Mesenchymal stem cell (in vitro differentiated cells and primary cell): ENCODE results near the gene CAMK2A.

Experiments used
- DNase-seq: peaks from one replicate; pipeline ENCODE4 v3.0.0-alpha.2; 2013
- H2AFZ ChIP-seq: one replicate; pipeline ENCODE4 v1.6.1; 2013; ENCODE audit warnings: low read depth, mild to moderate bottlenecking, control low read depth, inconsistent platforms, low read length, moderate library complexity
- H2AK5ac ChIP-seq: 2 replicates; pipeline ENCODE4 v1.6.1; 2013; ENCODE audit warnings: low read length, moderate library complexity, mild to moderate bottlenecking, inconsistent platforms; ENCODE audit not compliant: severe bottlenecking
- H2BK120ac ChIP-seq: one replicate; pipeline ENCODE4 v1.6.1; 2013; ENCODE audit warnings: low read depth, mild to moderate bottlenecking, inconsistent platforms, low read length, moderate library complexity
- H2BK12ac ChIP-seq, 2 experiments: one replicate each; pipeline ENCODE4 v1.6.1; 2013; ENCODE audit warnings: inconsistent platforms in 2 of 2, low read length in 2 of 2, mild to moderate bottlenecking in 2 of 2, moderate library complexity in 2 of 2, control low read depth in 1 of 2
- H2BK15ac ChIP-seq: one replicate; pipeline ENCODE4 v1.6.1; 2013; ENCODE audit warnings: mild to moderate bottlenecking, low read depth, inconsistent platforms; ENCODE audit not compliant: poor library complexity, severe bottlenecking
- H2BK5ac ChIP-seq: 2 replicates; pipeline ENCODE4 v1.6.1; 2013; ENCODE audit warnings: low read depth, mild to moderate bottlenecking, low read length, control low read depth, inconsistent platforms; ENCODE audit not compliant: poor library complexity, severe bottlenecking
- H3K14ac ChIP-seq, 2 experiments: one replicate each; pipeline ENCODE4 v1.6.1; 2013; ENCODE audit warnings: inconsistent platforms in 2 of 2, low read length in 2 of 2, control low read depth in 1 of 2, mild to moderate bottlenecking in 1 of 2, moderate library complexity in 1 of 2
- H3K18ac ChIP-seq, 2 experiments: one replicate each; pipeline ENCODE4 v1.6.1; 2013; ENCODE audit warnings: inconsistent platforms in 2 of 2, low read length in 2 of 2, control low read depth in 1 of 2, low read depth in 1 of 2, mild to moderate bottlenecking in 1 of 2
- H3K23ac ChIP-seq, 2 experiments: one replicate each; pipeline ENCODE4 v1.6.1; 2013; ENCODE audit warnings: inconsistent platforms in 2 of 2, low read length in 2 of 2, mild to moderate bottlenecking in 2 of 2, moderate library complexity in 2 of 2, control low read depth in 1 of 2
- H3K27ac ChIP-seq: 2 replicates; pipeline ENCODE4 v1.5.1; 2013; ENCODE audit warnings: mild to moderate bottlenecking, moderate library complexity, low read length, control low read depth, inconsistent platforms; ENCODE audit not compliant: poor library complexity, severe bottlenecking
- H3K27me3 ChIP-seq, 2 experiments: 2 replicates each; pipeline versions ENCODE4 v1.6.1 to v1.7.0; 2013; ENCODE audit warnings: low read length in 2 of 2, mild to moderate bottlenecking in 2 of 2, moderate library complexity in 2 of 2, control low read depth in 1 of 2, inconsistent platforms in 1 of 2; ENCODE audit not compliant: control insufficient read depth in 1 of 2, insufficient read depth in 1 of 2
- H3K36me3 ChIP-seq, 2 experiments: 2 replicates each; pipeline versions ENCODE4 v1.6.1 to v1.7.0; 2013; ENCODE audit warnings: low read length in 2 of 2, control low read depth in 1 of 2, inconsistent platforms in 1 of 2, low read depth in 1 of 2, mild to moderate bottlenecking in 1 of 2; ENCODE audit not compliant: insufficient read depth in 2 of 2, control insufficient read depth in 1 of 2
- H3K4ac ChIP-seq, 2 experiments: one replicate each; pipeline ENCODE4 v1.6.1; 2013; ENCODE audit warnings: inconsistent platforms in 2 of 2, low read length in 2 of 2, mild to moderate bottlenecking in 2 of 2, moderate library complexity in 2 of 2, control low read depth in 1 of 2, low read depth in 1 of 2
- H3K4me1 ChIP-seq: 2 replicates; pipeline ENCODE4 v1.6.1; 2013; ENCODE audit warnings: low read depth, low read length, control low read depth; ENCODE audit not compliant: control insufficient read depth, insufficient read depth
- H3K4me2 ChIP-seq: 2 replicates; pipeline ENCODE4 v1.6.1; 2013; ENCODE audit warnings: low read length, mild to moderate bottlenecking, inconsistent platforms; ENCODE audit not compliant: poor library complexity, severe bottlenecking
- H3K4me3 ChIP-seq, 2 experiments: 2 replicates each; pipeline versions ENCODE4 v1.5.1 to v1.7.0; 2013; ENCODE audit warnings: low read length in 2 of 2, mild to moderate bottlenecking in 2 of 2, control low read depth in 1 of 2, low read depth in 1 of 2; ENCODE audit not compliant: insufficient read depth in 1 of 2
- H3K79me1 ChIP-seq: replicated peaks from 2 replicates; pipeline ENCODE4 v1.6.1; 2013; ENCODE audit warnings: mild to moderate bottlenecking, control low read depth, low read length, inconsistent platforms; ENCODE audit not compliant: poor library complexity, severe bottlenecking
- H3K9ac ChIP-seq: 2 replicates; pipeline ENCODE4 v1.7.0; 2013; ENCODE audit warnings: mild to moderate bottlenecking, low read length, moderate library complexity
- H3K9me3 ChIP-seq: 2 replicates; pipeline ENCODE4 v1.7.0; 2013; ENCODE audit warnings: mild to moderate bottlenecking, low read length; ENCODE audit not compliant: control insufficient read depth
- H4K8ac ChIP-seq: one replicate; pipeline ENCODE4 v1.6.1; 2013; ENCODE audit warnings: inconsistent platforms, mild to moderate bottlenecking, low read length, moderate library complexity
- H4K91ac ChIP-seq: one replicate; pipeline ENCODE4 v1.6.1; 2013; ENCODE audit warnings: mild to moderate bottlenecking, low read length, inconsistent platforms
- WGBS: methylation state at CpG from one replicate; pipeline ENCODE4 v1.1.7; 2013; ENCODE audit warnings: mixed read lengths; 5-methylcytosine and 5-hydroxymethylcytosine counted together

The CAMK2A gene

DNA sequence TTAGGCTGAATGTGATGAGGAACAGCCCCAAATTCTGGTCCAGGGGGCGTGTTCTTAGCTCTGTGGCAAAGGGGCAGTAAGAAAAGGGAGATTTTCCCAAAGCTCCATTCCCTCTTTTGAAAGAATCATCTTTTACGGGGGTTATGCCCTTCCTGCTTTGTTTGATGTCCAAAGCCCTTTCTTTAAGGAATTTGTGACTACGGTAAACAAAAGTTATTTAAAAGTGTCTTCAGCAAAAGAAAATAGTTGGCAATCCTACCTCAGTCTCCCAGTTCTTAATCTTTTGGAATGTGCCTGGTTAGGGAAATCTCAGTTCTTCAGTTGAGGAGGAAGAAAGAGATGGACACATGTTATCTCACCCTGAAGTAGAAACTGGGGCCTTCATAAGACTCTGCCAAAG, 37.6 kb upstream of the CAMK2A start:
- no peaks in the 10 kb centered on the region for H3K79me1 ChIP-seq
- H3K36me3 ChIP-seq = no peaks in the 10 kb centered on the region
- H2BK5ac ChIP-seq = no peak overlapping the region
- H4K8ac ChIP-seq = peak overlapping the region; percentile 13
- no peak overlapping the region for H2BK15ac ChIP-seq
- no peak overlapping the region for H2AFZ ChIP-seq
- no peak overlapping the region for H3K27ac ChIP-seq
- no peak overlapping the region for H3K9ac ChIP-seq
- peak overlapping the region; percentile 9 to 76 for H2BK12ac ChIP-seq
- no peaks in the 10 kb centered on the region for H3K4me1 ChIP-seq
- no peak overlapping the region for H2BK120ac ChIP-seq
- H3K18ac ChIP-seq = peak overlapping the region in 1 of 2 experiments; percentile 30
- H2AK5ac ChIP-seq = no peak overlapping the region
- no peak for DNase-seq
- H3K9me3 ChIP-seq = no peaks in the 10 kb centered on the region
- H3K4ac ChIP-seq = peak overlapping the region in 1 of 2 experiments; percentile 17
- no peak overlapping the region for H3K4me2 ChIP-seq
- H4K91ac ChIP-seq = no peak overlapping the region
- no peak overlapping the region for H3K4me3 ChIP-seq
- no peak overlapping the region for H3K14ac ChIP-seq
- H3K27me3 ChIP-seq = no peaks in the 10 kb centered on the region
- H3K23ac ChIP-seq = no peak overlapping the region
- 86% methylated on average over 2 of the region's 3 CpGs for WGBS

DNA sequence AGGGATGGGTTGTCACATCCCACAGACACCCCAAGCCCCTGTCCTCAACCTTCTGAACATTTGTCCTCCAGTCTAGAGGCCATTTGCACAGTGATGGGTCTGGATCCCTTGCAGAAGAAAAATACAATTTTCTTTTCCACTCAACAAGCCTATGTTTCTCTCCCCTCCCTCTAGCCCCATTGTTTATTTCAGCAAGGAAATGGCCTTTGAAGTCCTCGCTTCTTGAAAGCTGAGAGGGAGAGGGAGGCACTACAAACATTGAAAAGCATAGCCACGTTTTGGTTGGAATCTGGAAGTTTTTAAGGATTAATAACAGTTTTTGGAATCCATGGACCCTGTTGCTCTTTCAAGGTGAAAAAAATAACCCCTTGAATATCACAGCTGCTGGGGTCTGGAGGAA, 37.1 kb upstream of the CAMK2A start:
- Histone ChIP-seq H3K4me3 (no peak overlapping the region), H3K4me1 (no peaks in the 10 kb centered on the region), H3K14ac (no peak overlapping the region), H3K18ac (peak overlapping the region in 1 of 2 experiments; percentile 14), H2BK5ac (no peak overlapping the region), H2BK15ac (no peak overlapping the region), H3K36me3 (no peaks in the 10 kb centered on the region), H3K9ac (no peak overlapping the region), H3K4me2 (no peak overlapping the region), H3K79me1 (no peaks in the 10 kb centered on the region), H4K91ac (no peak overlapping the region), H2AK5ac (no peak overlapping the region), H2BK120ac (no peak overlapping the region), H3K27ac (no peak overlapping the region), H3K9me3 (no peaks in the 10 kb centered on the region), H4K8ac (no peak overlapping the region), H3K4ac (no peak overlapping the region), H2AFZ (no peak overlapping the region), H2BK12ac (no peak overlapping the region), H3K27me3 (no peaks in the 10 kb centered on the region), H3K23ac (no peak overlapping the region)
- no peak for DNase-seq
- 19% methylated on average over 2 of the region's 2 CpGs for WGBS

DNA sequence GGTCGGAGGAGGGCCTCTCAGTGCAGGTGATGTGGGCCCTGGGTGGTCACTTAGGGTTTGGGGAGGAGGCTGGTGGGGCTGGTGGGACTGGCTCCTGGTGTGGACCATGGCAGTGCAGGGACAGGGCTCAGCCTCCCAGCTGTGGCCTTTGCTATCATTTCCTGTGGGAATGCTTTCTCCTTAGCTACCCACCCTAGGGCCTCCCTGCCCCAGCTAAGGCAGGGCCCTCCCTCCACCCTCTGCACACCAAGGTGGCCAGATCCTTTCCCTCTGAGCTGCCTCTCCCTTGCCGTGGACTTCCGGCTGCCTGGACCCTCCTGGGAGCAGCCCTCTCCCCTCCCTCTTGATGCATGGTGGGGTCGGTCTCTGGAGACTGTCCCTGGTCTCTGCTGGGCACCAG, 35.9 kb upstream of the CAMK2A start:
- Histone ChIP-seq H2BK5ac (no peak overlapping the region), H4K91ac (peak overlapping the region; percentile 25), H3K23ac (no peak overlapping the region), H3K18ac (peak overlapping the region in 1 of 2 experiments; percentile 30), H3K27ac (no peak overlapping the region), H3K9ac (no peak overlapping the region), H3K79me1 (no peaks in the 10 kb centered on the region), H3K4me3 (no peak overlapping the region), H3K4ac (peak overlapping the region in 1 of 2 experiments; percentile 16), H3K36me3 (no peaks in the 10 kb centered on the region), H3K27me3 (no peaks in the 10 kb centered on the region), H3K14ac (no peak overlapping the region), H4K8ac (no peak overlapping the region), H3K4me2 (no peak overlapping the region), H2BK120ac (no peak overlapping the region), H2AK5ac (no peak overlapping the region), H2BK15ac (peak overlapping the region; percentile 34), H3K4me1 (no peaks in the 10 kb centered on the region), H3K9me3 (no peaks in the 10 kb centered on the region), H2BK12ac (peak overlapping the region in 1 of 2 experiments; percentile 30), H2AFZ (no peak overlapping the region)
- WGBS = 92% methylated on average over 4 of the region's 4 CpGs
- DNase-seq = no peak

DNA sequence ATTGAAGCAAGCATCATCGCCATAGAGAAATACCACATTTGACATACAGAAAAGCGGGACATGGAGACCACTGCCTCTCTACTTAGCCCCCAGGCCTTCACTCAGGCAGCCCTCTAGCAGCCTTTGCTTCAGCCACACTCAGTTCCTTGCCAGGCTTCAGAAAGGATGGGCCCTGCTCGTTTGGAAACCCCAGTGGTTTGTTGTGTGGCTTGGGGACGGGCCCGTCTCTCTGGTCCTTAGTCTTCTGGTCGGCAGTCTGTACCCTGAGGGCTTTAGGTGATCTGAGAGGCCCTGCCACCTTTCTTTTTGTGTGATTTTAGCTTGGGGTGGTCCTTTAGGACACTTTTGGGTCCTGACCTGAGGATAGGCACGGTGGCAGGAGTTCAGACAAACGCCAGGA, 34.2 kb upstream of the CAMK2A start:
- Histone ChIP-seq H3K9ac (no peak overlapping the region), H3K9me3 (no peaks in the 10 kb centered on the region), H3K79me1 (no peaks in the 10 kb centered on the region), H2AK5ac (no peak overlapping the region), H3K27ac (no peak overlapping the region), H3K4me1 (peaks cover 9% of the 10 kb centered on the region), H4K91ac (no peak overlapping the region), H2BK5ac (no peak overlapping the region), H2BK12ac (no peak overlapping the region), H3K18ac (no peak overlapping the region), H2BK120ac (no peak overlapping the region), H3K4me2 (no peak overlapping the region), H3K4ac (no peak overlapping the region), H3K27me3 (no peaks in the 10 kb centered on the region), H3K36me3 (no peaks in the 10 kb centered on the region), H2AFZ (no peak overlapping the region), H3K23ac (no peak overlapping the region), H3K14ac (no peak overlapping the region), H4K8ac (no peak overlapping the region), H3K4me3 (no peak overlapping the region), H2BK15ac (no peak overlapping the region)
- 84% methylated on average over 8 of the region's 8 CpGs for whole genome bisulfite sequencing
- no peak for DNase-seq
